OCI-LY7 (cell line): ENCODE measurements around the gene MACROD2.

Experiments
- CTCF ChIP-seq: fragments of 200-600 bp; sonication (generic); conservative IDR thresholded peaks from 2 replicates; pipeline ENCODE4 v1.5.1; 2014; ENCODE audit warnings: mild to moderate bottlenecking, antibody characterized with exemption, low read length, moderate library complexity, mixed read lengths
- EZH2phosphoT487 ChIP-seq: fragments of 200-600 bp; sonication (generic); IDR thresholded peaks from 2 replicates; pipeline ENCODE4 v1.6.1; 2018; ENCODE audit warnings: low read depth, borderline replicate concordance, mild to moderate bottlenecking, mixed run types, antibody characterized with exemption, low read length, moderate library complexity, mixed read lengths

GRCh38 chr20:16048876-16049275 lies 2053.6 kb downstream of the MACROD2 start:
- no peak for TF ChIP-seq CTCF
- no peak for TF ChIP-seq EZH2phosphoT487
